ENCODE results near the gene DCAKD.

- no peak for TF ChIP-seq CTCF (conservative IDR thresholded peaks at IDR 0.05)
- no peak for TF ChIP-seq ZFX (IDR thresholded peaks at IDR 0.05)
These were observed 40.5 kb upstream of the DCAKD start for GRCh38 chr17:45091778-45092425.

Data from C4-2B (cell line).